ENCODE data around the gene LPP.
A peak's percentile ranks its signal among the peaks of the same experiment; 100 is the strongest.

The LPP gene

GRCh38 chr3:188557235-188557634 lies 403.3 kb downstream of the LPP start:
- Mint-ChIP-seq H3K27ac (no peak overlapping the region), H3K4me3 (no peak overlapping the region), H3K4me1 (ENCODE audit: low read depth) (peaks cover 24% of the 10 kb centered on the region), H3K9me3 (no peaks in the 10 kb centered on the region), H3K36me3 (ENCODE audit: low read depth) (peaks cover 14% of the 10 kb centered on the region), H3K27me3 (no peaks in the 10 kb centered on the region)
- intact Hi-C loops (cut with micrococcal nuclease), result no loop called here

- Mint-ChIP-seq H3K36me3 (ENCODE audit: low read depth) (peaks cover 20% of the 10 kb centered on the region), H3K9me3 (no peaks in the 10 kb centered on the region), H3K27me3 (no peaks in the 10 kb centered on the region), H3K27ac (no peak overlapping the region), H3K4me3 (no peak overlapping the region), H3K4me1 (ENCODE audit: low read depth) (peaks cover 30% of the 10 kb centered on the region)
- intact Hi-C loops (cut with micrococcal nuclease), result no loop called here
Measured at GRCh38 chr3:188558343-188559071, 404.6 kb downstream of the LPP start.

DNA sequence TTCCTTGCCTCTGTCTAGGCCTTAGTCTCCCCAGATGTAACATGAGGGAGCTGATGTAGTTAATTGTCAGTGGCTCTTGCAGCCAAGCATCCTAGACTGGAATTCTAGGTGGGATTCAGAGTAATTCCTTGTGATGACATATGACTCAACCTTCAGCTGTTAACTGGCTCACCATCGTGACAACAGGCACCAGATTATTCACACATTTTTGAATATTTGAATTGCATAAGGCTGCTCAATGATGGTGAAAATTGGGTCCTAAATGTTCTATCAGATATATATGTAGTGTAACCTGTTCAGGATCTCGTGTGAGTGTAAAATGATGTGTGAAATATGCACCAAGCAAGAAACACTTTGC lies 405.1 kb downstream of the LPP start:
- Mint-ChIP-seq H3K36me3 (ENCODE audit: low read depth) (peaks cover 20% of the 10 kb centered on the region), H3K9me3 (no peaks in the 10 kb centered on the region), H3K4me3 (no peak overlapping the region), H3K27ac (no peak overlapping the region), H3K4me1 (ENCODE audit: low read depth) (peaks cover 30% of the 10 kb centered on the region), H3K27me3 (no peaks in the 10 kb centered on the region)
- intact Hi-C loops (cut with micrococcal nuclease), result no loop called here

DNA sequence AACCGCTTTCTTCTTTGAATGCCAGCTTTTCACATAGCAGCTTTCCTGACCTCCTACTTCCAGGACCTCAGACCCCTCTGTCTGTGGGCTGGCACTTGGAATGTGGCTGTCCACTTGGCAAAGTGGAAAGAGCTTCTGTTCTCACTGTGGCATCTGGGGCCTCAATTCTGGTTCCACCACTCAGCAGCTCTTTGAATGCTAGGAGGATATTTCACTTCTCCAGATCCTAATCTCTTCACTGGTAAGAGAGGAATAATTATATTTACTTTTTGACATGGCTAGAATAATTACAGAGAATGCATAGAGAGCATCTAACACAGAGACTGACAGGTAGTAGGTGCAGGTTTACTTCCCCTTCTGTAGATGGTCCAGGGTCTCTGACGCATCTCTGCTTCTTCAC lies 405.9 kb downstream of the LPP start:
- peaks cover 30% of the 10 kb centered on the region for H3K4me1 Mint-ChIP-seq (ENCODE audit: low read depth)
- H3K4me3 Mint-ChIP-seq, result no peak overlapping the region
- intact Hi-C loops (cut with micrococcal nuclease), result no loop called here
- H3K27me3 Mint-ChIP-seq, result no peaks in the 10 kb centered on the region
- no peak overlapping the region for H3K27ac Mint-ChIP-seq
- peaks cover 20% of the 10 kb centered on the region for H3K36me3 Mint-ChIP-seq (ENCODE audit: low read depth)
- no peaks in the 10 kb centered on the region for H3K9me3 Mint-ChIP-seq

GRCh38 chr3:188562144-188562543 lies 408.2 kb downstream of the LPP start:
- H3K4me3 Mint-ChIP-seq, result no peak overlapping the region
- H3K36me3 Mint-ChIP-seq (ENCODE audit: low read depth), result peaks cover 20% of the 10 kb centered on the region
- H3K4me1 Mint-ChIP-seq (ENCODE audit: low read depth), result peaks cover 30% of the 10 kb centered on the region

GRCh38 chr3:188567478-188568195 lies 413.7 kb downstream of the LPP start:
- Mint-ChIP-seq H3K9me3 (no peaks in the 10 kb centered on the region), H3K27me3 (no peaks in the 10 kb centered on the region), H3K4me1 (ENCODE audit: low read depth) (peaks cover 23% of the 10 kb centered on the region), H3K27ac (no peak overlapping the region), H3K36me3 (ENCODE audit: low read depth) (peaks cover 2% of the 10 kb centered on the region), H3K4me3 (no peak overlapping the region)
- intact Hi-C loops (cut with micrococcal nuclease), result no loop called here

More at GRCh38 chr3:188562144-188562543, 408.2 kb downstream of the LPP start:
- Mint-ChIP-seq H3K9me3 (no peaks in the 10 kb centered on the region), H3K27ac (no peak overlapping the region), H3K27me3 (no peaks in the 10 kb centered on the region)
- intact Hi-C loops (cut with micrococcal nuclease), result no loop called here

GRCh38 chr3:188568736-188569135 lies 414.8 kb downstream of the LPP start:
- Mint-ChIP-seq H3K27ac (no peak overlapping the region), H3K9me3 (no peaks in the 10 kb centered on the region), H3K4me1 (ENCODE audit: low read depth) (peaks cover 29% of the 10 kb centered on the region), H3K27me3 (no peaks in the 10 kb centered on the region), H3K4me3 (no peak overlapping the region), H3K36me3 (ENCODE audit: low read depth) (no peaks in the 10 kb centered on the region)
- intact Hi-C loops (cut with micrococcal nuclease), result no loop called here

- intact Hi-C loops (cut with micrococcal nuclease), result no loop called here
- no peak overlapping the region for H3K4me3 Mint-ChIP-seq
- peaks cover 16% of the 10 kb centered on the region for H3K36me3 Mint-ChIP-seq (ENCODE audit: low read depth)
- no peak overlapping the region for H3K27ac Mint-ChIP-seq
- H3K4me1 Mint-ChIP-seq (ENCODE audit: low read depth), result peaks cover 36% of the 10 kb centered on the region
- H3K9me3 Mint-ChIP-seq, result no peaks in the 10 kb centered on the region
- H3K27me3 Mint-ChIP-seq, result no peaks in the 10 kb centered on the region
Measured at GRCh38 chr3:188571531-188572095, 417.7 kb downstream of the LPP start.

- peaks cover 17% of the 10 kb centered on the region for H3K36me3 Mint-ChIP-seq (ENCODE audit: low read depth)
- H3K27me3 Mint-ChIP-seq, result no peaks in the 10 kb centered on the region
- intact Hi-C loops (cut with micrococcal nuclease), result no loop called here
- no peaks in the 10 kb centered on the region for H3K9me3 Mint-ChIP-seq
- H3K27ac Mint-ChIP-seq, result peak overlapping the region; percentile 8
- peak overlapping the region; percentile 14 for H3K4me3 Mint-ChIP-seq
- H3K4me1 Mint-ChIP-seq (ENCODE audit: low read depth), result peaks cover 44% of the 10 kb centered on the region
Measured at GRCh38 chr3:188573291-188573940, 419.5 kb downstream of the LPP start.

- peaks cover 19% of the 10 kb centered on the region for H3K36me3 Mint-ChIP-seq (ENCODE audit: low read depth)
- H3K27me3 Mint-ChIP-seq, result no peaks in the 10 kb centered on the region
- H3K27ac Mint-ChIP-seq, result peak overlapping the region; percentile 8
- H3K4me1 Mint-ChIP-seq (ENCODE audit: low read depth), result peaks cover 44% of the 10 kb centered on the region
- no peaks in the 10 kb centered on the region for H3K9me3 Mint-ChIP-seq
- intact Hi-C loops (cut with micrococcal nuclease), result no loop called here
- H3K4me3 Mint-ChIP-seq, result no peak overlapping the region
Measured at GRCh38 chr3:188573956-188574355, 420.0 kb downstream of the LPP start.

GRCh38 chr3:188574885-188575284 lies 420.9 kb downstream of the LPP start:
- Mint-ChIP-seq H3K9me3 (no peaks in the 10 kb centered on the region), H3K4me1 (ENCODE audit: low read depth) (peaks cover 44% of the 10 kb centered on the region), H3K27ac (no peak overlapping the region), H3K27me3 (no peaks in the 10 kb centered on the region), H3K36me3 (ENCODE audit: low read depth) (peaks cover 23% of the 10 kb centered on the region), H3K4me3 (no peak overlapping the region)
- intact Hi-C loops (cut with micrococcal nuclease), result no loop called here

DNA sequence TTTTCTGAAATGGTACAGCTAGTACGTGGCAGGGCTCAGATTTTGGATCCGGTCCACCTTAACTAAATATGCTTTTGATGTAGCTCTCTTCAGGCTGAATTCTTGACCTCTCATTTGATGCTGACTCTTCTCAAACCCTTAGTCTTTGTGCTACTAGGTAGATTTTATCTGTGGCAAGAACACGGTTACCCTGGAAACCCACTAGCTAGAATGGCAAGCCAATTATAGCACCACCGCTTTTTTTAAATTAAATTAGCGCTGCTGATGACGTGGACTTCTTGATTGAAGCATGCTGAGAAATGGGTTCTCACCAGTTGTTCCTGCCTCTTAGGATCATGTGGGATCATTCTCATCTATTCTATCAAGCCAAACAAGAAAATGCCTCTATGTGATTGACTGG lies 421.5 kb downstream of the LPP start:
- Mint-ChIP-seq H3K27me3 (no peaks in the 10 kb centered on the region), H3K4me1 (ENCODE audit: low read depth) (peaks cover 44% of the 10 kb centered on the region), H3K27ac (no peak overlapping the region), H3K9me3 (no peaks in the 10 kb centered on the region), H3K4me3 (no peak overlapping the region), H3K36me3 (ENCODE audit: low read depth) (peaks cover 23% of the 10 kb centered on the region)
- intact Hi-C loops (cut with micrococcal nuclease), result no loop called here

- intact Hi-C loops (cut with micrococcal nuclease), result no loop called here
- H3K27ac Mint-ChIP-seq, result peak overlapping the region; percentile 68
Measured at GRCh38 chr3:188577539-188577938, 423.6 kb downstream of the LPP start.

More at GRCh38 chr3:188577539-188577938, 423.6 kb downstream of the LPP start:
- Mint-ChIP-seq H3K4me1 (ENCODE audit: low read depth) (peaks cover 35% of the 10 kb centered on the region), H3K4me3 (no peak overlapping the region), H3K36me3 (ENCODE audit: low read depth) (peaks cover 23% of the 10 kb centered on the region), H3K9me3 (no peaks in the 10 kb centered on the region), H3K27me3 (no peaks in the 10 kb centered on the region)

Data from dendritic cell treated with granulocyte-macrophage colony-stimulating factor and Interleukin-4, amounts not matched to agents 40 ng/mL and 50 ng/mL, for 4 days (primary cell).